HepG2 (cell line): Measurements from ENCODE around the gene DHRS4L2. TPM values are rescaled to one million over a fixed set of nuclear protein-coding genes. Genes with fewer than 3 reads are reported as not detected.

Experiments
- ADNP ChIP-seq: sonication (generic); formaldehyde crosslinking; IDR thresholded peaks from 2 replicates; pipeline ENCODE4 v1.4.0; 2020; ENCODE audit warnings: missing genetic modification reagents
- CTCF ChIP-seq: sonication (generic); formaldehyde crosslinking; IDR thresholded peaks from 2 replicates; pipeline ENCODE4 v1.5.0; 2020; ENCODE audit warnings: mild to moderate bottlenecking, missing genetic modification reagents, moderate library complexity
- GABPA ChIP-seq, 2 experiments: IDR thresholded peaks; 2 replicates each; pipeline ENCODE4 v1.6.1; 2011 to 2016; ENCODE audit warnings: low read depth in 2 of 2, low read length in 1 of 2, missing biosample characterization in 1 of 2, missing genetic modification characterization in 1 of 2
- HMGXB3 ChIP-seq: sonication (generic); formaldehyde crosslinking; IDR thresholded peaks from 2 replicates; pipeline ENCODE4 v1.4.0; 2020; ENCODE audit warnings: missing genetic modification reagents, borderline replicate concordance
- NFE2L2 ChIP-seq: fragments of 150-350 bp; IDR thresholded peaks from 2 replicates; pipeline ENCODE4 v1.6.1; 2014; ENCODE audit warnings: low read length
- RCOR2 ChIP-seq: IDR thresholded peaks from 2 replicates; pipeline ENCODE4 v1.6.1; 2016; ENCODE audit warnings: missing biosample characterization, missing genetic modification reagents
- RXRB ChIP-seq: IDR thresholded peaks from 2 replicates; pipeline ENCODE4 v1.6.1; 2016; ENCODE audit warnings: borderline replicate concordance, missing genetic modification reagents, missing compliant biosample characterization
- ZNF101 ChIP-seq: sonication (generic); formaldehyde crosslinking; IDR thresholded peaks from 2 replicates; pipeline ENCODE4 v1.4.0; 2020; ENCODE audit warnings: mild to moderate bottlenecking, low read depth, missing genetic modification reagents, borderline replicate concordance
- ZNF34 ChIP-seq: sonication (generic); formaldehyde crosslinking; IDR thresholded peaks from 2 replicates; pipeline ENCODE4 v1.4.0; 2020; ENCODE audit warnings: mild to moderate bottlenecking, missing genetic modification reagents, borderline replicate concordance
- polyA plus RNA-seq, 8 experiments: library from polyadenylated mRNA; depleted of rRNA in 3 of 8; stranded (reverse) in 7 of 8; unstranded in 1 of 8; fragments of >200 nt; fragmentation: Illumina TruSeq in 4 of 8; extraction: Trizol in 4 of 8; gene quantifications; 2 replicates each; pipeline versions ENCODE4 v1.2.1 to v1.2.3, GENCODE V29; 2011 to 2016; ENCODE audit warnings: low read depth in 4 of 8, missing spikeins in 1 of 8, mixed read lengths in 1 of 8; ENCODE audit not compliant: insufficient read depth in 1 of 8
- total RNA-seq, 5 experiments: library from RNA; depleted of rRNA; stranded (reverse); fragments of >200 nt; fragmentation: Illumina TruSeq; extraction: Trizol; gene quantifications; 2 replicates each; pipeline ENCODE4 v1.2.3, GENCODE V29; 2016; ENCODE audit warnings: low read depth in 1 of 5
- TF ChIP-seq, protein P1 (sequence below): sonication (generic); formaldehyde crosslinking; IDR thresholded peaks from 2 replicates; pipeline ENCODE4 v1.4.0; 2020; ENCODE audit warnings: missing genetic modification reagents
- TF ChIP-seq, protein P2 (sequence below): sonication (generic); formaldehyde crosslinking; IDR thresholded peaks from 2 replicates; pipeline ENCODE4 v1.4.0; 2020; ENCODE audit warnings: mild to moderate bottlenecking, missing genetic modification reagents
- TF ChIP-seq, protein P3 (sequence below): sonication (generic); formaldehyde crosslinking; IDR thresholded peaks from 2 replicates; pipeline ENCODE4 v1.5.0; 2020; ENCODE audit warnings: mild to moderate bottlenecking, missing genetic modification reagents, borderline replicate concordance

DHRS4L2 gene
- total and polyA plus RNA-seq, 2 of the 13 experiments (the other 11 are each of a cell fraction or from before 2014, with no cell fraction given) = 24.7 to 38.2 TPM

GRCh38 chr14:23953464-23954278 lies 35.1 kb upstream of the DHRS4L2 start, which contains the start of gene DHRS4 (continued):
- TF ChIP-seq, protein P1, sequence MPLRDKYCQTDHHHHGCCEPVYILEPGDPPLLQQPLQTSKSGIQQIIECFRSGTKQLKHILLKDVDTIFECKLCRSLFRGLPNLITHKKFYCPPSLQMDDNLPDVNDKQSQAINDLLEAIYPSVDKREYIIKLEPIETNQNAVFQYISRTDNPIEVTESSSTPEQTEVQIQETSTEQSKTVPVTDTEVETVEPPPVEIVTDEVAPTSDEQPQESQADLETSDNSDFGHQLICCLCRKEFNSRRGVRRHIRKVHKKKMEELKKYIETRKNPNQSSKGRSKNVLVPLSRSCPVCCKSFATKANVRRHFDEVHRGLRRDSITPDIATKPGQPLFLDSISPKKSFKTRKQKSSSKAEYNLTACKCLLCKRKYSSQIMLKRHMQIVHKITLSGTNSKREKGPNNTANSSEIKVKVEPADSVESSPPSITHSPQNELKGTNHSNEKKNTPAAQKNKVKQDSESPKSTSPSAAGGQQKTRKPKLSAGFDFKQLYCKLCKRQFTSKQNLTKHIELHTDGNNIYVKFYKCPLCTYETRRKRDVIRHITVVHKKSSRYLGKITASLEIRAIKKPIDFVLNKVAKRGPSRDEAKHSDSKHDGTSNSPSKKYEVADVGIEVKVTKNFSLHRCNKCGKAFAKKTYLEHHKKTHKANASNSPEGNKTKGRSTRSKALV = peak; percentile 94
- TF ChIP-seq, protein P2, sequence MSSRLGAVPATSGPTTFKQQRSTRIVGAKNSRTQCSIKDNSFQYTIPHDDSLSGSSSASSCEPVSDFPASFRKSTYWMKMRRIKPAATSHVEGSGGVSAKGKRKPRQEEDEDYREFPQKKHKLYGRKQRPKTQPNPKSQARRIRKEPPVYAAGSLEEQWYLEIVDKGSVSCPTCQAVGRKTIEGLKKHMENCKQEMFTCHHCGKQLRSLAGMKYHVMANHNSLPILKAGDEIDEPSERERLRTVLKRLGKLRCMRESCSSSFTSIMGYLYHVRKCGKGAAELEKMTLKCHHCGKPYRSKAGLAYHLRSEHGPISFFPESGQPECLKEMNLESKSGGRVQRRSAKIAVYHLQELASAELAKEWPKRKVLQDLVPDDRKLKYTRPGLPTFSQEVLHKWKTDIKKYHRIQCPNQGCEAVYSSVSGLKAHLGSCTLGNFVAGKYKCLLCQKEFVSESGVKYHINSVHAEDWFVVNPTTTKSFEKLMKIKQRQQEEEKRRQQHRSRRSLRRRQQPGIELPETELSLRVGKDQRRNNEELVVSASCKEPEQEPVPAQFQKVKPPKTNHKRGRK (CRISPR knock-in tag) = peak; percentile 91; the same call in 1 of the 2 replicates
- TF ChIP-seq GABPA (IDR thresholded peaks at IDR 0.05; ENCODE audit: low read depth, low read length) (0 out of 2 replicates have a peak, but pooled peaks have one; percentile 33), GABPA (CRISPR knock-in tag; IDR thresholded peaks at IDR 0.05; ENCODE audit: low read depth) (peak; percentile 64; the same call in 1 of the 2 replicates), RCOR2 (CRISPR knock-in tag) (peak; percentile 73; the same call in 1 of the 2 replicates), ZNF34 (CRISPR knock-in tag) (peak; percentile 93; the same call in 1 of the 2 replicates), ZNF101 (peak; percentile 76; the same call in 1 of the 2 replicates), HMGXB3 (CRISPR knock-in tag) (peak; percentile 76), ADNP (peak; percentile 61; the same call in 1 of the 2 replicates), NFE2L2 (no peak), CTCF (peak; percentile 100), RXRB (CRISPR knock-in tag) (peak; percentile 88; the same call in 1 of the 2 replicates)
- TF ChIP-seq, protein P3, sequence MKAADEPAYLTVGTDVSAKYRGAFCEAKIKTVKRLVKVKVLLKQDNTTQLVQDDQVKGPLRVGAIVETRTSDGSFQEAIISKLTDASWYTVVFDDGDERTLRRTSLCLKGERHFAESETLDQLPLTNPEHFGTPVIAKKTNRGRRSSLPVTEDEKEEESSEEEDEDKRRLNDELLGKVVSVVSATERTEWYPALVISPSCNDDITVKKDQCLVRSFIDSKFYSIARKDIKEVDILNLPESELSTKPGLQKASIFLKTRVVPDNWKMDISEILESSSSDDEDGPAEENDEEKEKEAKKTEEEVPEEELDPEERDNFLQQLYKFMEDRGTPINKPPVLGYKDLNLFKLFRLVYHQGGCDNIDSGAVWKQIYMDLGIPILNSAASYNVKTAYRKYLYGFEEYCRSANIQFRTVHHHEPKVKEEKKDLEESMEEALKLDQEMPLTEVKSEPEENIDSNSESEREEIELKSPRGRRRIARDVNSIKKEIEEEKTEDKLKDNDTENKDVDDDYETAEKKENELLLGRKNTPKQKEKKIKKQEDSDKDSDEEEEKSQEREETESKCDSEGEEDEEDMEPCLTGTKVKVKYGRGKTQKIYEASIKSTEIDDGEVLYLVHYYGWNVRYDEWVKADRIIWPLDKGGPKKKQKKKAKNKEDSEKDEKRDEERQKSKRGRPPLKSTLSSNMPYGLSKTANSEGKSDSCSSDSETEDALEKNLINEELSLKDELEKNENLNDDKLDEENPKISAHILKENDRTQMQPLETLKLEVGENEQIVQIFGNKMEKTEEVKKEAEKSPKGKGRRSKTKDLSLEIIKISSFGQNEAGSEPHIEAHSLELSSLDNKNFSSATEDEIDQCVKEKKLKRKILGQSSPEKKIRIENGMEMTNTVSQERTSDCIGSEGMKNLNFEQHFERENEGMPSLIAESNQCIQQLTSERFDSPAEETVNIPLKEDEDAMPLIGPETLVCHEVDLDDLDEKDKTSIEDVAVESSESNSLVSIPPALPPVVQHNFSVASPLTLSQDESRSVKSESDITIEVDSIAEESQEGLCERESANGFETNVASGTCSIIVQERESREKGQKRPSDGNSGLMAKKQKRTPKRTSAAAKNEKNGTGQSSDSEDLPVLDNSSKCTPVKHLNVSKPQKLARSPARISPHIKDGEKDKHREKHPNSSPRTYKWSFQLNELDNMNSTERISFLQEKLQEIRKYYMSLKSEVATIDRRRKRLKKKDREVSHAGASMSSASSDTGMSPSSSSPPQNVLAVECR (CRISPR knock-in tag) = peak; percentile 95; the same call in 1 of the 2 replicates
